Panc1 (cell line): ENCODE data around the gene PLCD4. TPM values are rescaled to one million over a fixed set of nuclear protein-coding genes. Genes with fewer than 3 reads are reported as not detected.
A peak's percentile ranks its signal among the peaks of the same experiment; 100 is the strongest.

Experiments
- ATAC-seq: fragments of 200-7000 bp; cut with Tn5 transposase; 2 replicates; pipeline ENCODE4 v1.9.1; 2020; ENCODE audit warnings: mild to moderate bottlenecking, moderate library complexity
- BruUV-seq: library from RNA; stranded (reverse); fragments of 400-500 nt; replicated peaks from 2 replicates; lab custom pipeline; 2021; lab: Mats Ljungman, UMichigan
- CTCF ChIA-PET: fragments of 300-600 bp; sonication (Branson Sonifier 250); formaldehyde crosslinking; loops from one replicate; lab custom pipeline; 2022; ENCODE audit warnings: antibody characterized with exemption; lab: Charles Lee
- POLR2A ChIA-PET: fragments of 300-600 bp; sonication (Branson Sonifier 250); formaldehyde crosslinking; loops from one replicate; lab custom pipeline; 2022; ENCODE audit warnings: antibody characterized with exemption; lab: Charles Lee
- DNase-seq: peaks from one replicate; pipeline ENCODE4 v3.0.0-alpha.2; 2010; ENCODE audit warnings: low read depth, low spot score
- H3K27ac ChIP-seq: 2 replicates; pipeline ENCODE4 v1.5.1; 2011; ENCODE audit warnings: mild to moderate bottlenecking, low read length, inconsistent platforms
- H3K27me3 ChIP-seq: fragments of 200-500 bp; sonication (Bioruptor generic); 2 replicates; pipeline ENCODE4 v1.6.0; 2014; ENCODE audit warnings: low read length, inconsistent platforms; ENCODE audit not compliant: control insufficient read depth, insufficient read depth
- H3K36me3 ChIP-seq: fragments of 200-500 bp; sonication (Bioruptor generic); 2 replicates; pipeline ENCODE4 v1.5.1; 2014; ENCODE audit warnings: inconsistent platforms, mild to moderate bottlenecking, low read length, moderate library complexity; ENCODE audit not compliant: control insufficient read depth, insufficient read depth
- H3K4me1 ChIP-seq: 2 replicates; pipeline ENCODE4 v1.5.1; 2011; ENCODE audit warnings: inconsistent platforms, mild to moderate bottlenecking, low read length, moderate library complexity; ENCODE audit not compliant: control insufficient read depth, insufficient read depth
- H3K4me3 ChIP-seq, 2 experiments: 2 replicates each; pipeline ENCODE4 v1.5.1; 2011 to 2012; ENCODE audit warnings: low read depth in 2 of 2, low read length in 2 of 2, mild to moderate bottlenecking in 2 of 2, inconsistent platforms in 1 of 2, moderate library complexity in 1 of 2
- H3K9me3 ChIP-seq: fragments of 200-500 bp; sonication (Bioruptor generic); 2 replicates; pipeline ENCODE4 v1.5.1; 2014; ENCODE audit warnings: low read depth, mild to moderate bottlenecking, inconsistent platforms, low read length, moderate library complexity; ENCODE audit not compliant: control insufficient read depth, insufficient read depth
- POLR2AphosphoS5 ChIP-seq: IDR thresholded peaks from 2 replicates; pipeline ENCODE4 v1.6.1; 2012; ENCODE audit warnings: mild to moderate bottlenecking, low read depth, low read length, moderate library complexity
- SIN3A ChIP-seq: IDR thresholded peaks from 2 replicates; pipeline ENCODE4 v1.6.1; 2012; ENCODE audit warnings: low read depth, mild to moderate bottlenecking, low read length, moderate library complexity, borderline replicate concordance; ENCODE audit not compliant: insufficient read depth
- TCF7L2 ChIP-seq: IDR thresholded peaks from 2 replicates; pipeline ENCODE4 v1.6.1; 2011; ENCODE audit warnings: mild to moderate bottlenecking, low read depth, low read length, inconsistent platforms
- in situ Hi-C: cut with HindIII; loops from 2 replicates; pipeline ENCODE4 v1.10.0; 2016; ENCODE audit warnings: low sequenced_read_pairs, low pct_unique_long_range_greater_than_20kb
- intact Hi-C: fragments of 100-400 bp; cut with micrococcal nuclease; formaldehyde crosslinking; loops from one replicate; pipeline ENCODE4 v1.10.0; 2022; ENCODE audit not compliant: unreplicated experiment
- total RNA-seq: library from RNA; stranded (reverse); gene quantifications from one replicate; pipeline ENCODE4 v1.2.1, GENCODE V29; 2021; ENCODE audit not compliant: unreplicated experiment
- TF ChIP-seq, protein P1 (sequence below): fragments of 450-650 bp; IDR thresholded peaks from 2 replicates; pipeline ENCODE4 v1.5.1; 2017; ENCODE audit warnings: mild to moderate bottlenecking
- TF ChIP-seq, protein P2 (sequence below), 2 experiments: IDR thresholded peaks; 2 replicates each; pipeline ENCODE4 v1.6.1; 2011 to 2012; ENCODE audit warnings: low read depth in 2 of 2, control low read depth in 1 of 2, low read length in 1 of 2, mild to moderate bottlenecking in 1 of 2, moderate library complexity in 1 of 2; ENCODE audit not compliant: insufficient read depth in 1 of 2

PLCD4 gene
- total RNA-seq, 1 experiment from 2014 or later: 12.9 TPM

DNA sequence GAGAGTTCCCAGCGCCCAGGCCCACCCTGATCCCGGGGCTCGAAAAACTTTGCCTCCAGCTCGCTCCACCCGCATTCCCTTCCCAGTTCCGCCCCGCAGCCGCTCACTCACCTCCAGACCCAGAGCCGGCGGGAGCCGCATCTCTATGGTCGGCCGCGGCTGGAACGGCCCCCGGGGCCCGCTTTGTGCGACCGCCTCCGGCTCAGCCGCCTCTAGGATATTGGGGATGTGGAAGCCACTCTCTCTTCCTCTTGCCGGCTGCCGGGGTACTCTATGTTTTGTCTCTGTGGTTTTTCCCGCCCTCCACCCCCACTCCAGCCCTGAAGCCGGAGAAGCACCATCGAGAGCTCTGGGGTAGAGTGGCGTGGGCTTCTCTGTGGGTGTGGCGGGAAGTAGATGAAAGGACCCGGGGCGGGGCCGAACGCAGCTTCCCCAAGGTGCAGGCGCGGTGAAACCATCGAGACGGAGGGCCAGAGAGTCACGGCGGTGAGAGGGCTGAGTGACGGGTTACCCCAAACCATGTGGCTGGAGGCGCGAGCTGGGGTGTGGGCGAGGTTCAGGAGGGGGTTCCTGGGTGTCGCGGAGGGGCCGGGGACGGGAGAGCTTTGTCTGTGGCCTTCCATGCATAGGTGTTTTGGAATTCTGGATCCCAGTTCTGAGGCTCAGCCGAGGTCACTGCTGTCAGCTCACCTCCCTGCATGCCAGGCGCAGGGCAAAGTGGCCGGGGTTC is 51.7 kb downstream of the PLCD4 start, which contains the start of the genes BCS1L and ZNF142:
BCS1L (plus strand) TSS at position 426 of the 730 bp plus-strand sequence. CDS start 1,305 bp downstream, outside the sequence.
ZNF142 (minus strand) TSS at position 366 of the 730 bp plus-strand sequence. CDS start 3,194 bp downstream, outside the sequence.
- Histone ChIP-seq H3K27me3 (no peaks in the 10 kb centered on the region), H3K9me3 (no peaks in the 10 kb centered on the region), H3K4me3 (peak within 1 kb of the TSS; percentile 67 to 85), H3K36me3 (peaks cover 15% of the 10 kb centered on the region), H3K27ac (peak within 1 kb of the TSS; percentile 89), H3K4me1 (peaks cover 12% of the 10 kb centered on the region)
- peak; percentile 97 for ATAC-seq
- CTCF ChIA-PET: interaction anchor here (0.6 to 1.8 kb wide), 9 partner anchors 12 to 239 kb away, joined by 3 to 16 read pairs (median 5); no protein-coding TSS in a partner anchor
- intact Hi-C loops: loop anchor here (2.0 kb wide), 1 partner anchor 187 kb away; no protein-coding TSS in a partner anchor
- TF ChIP-seq, protein P1, sequence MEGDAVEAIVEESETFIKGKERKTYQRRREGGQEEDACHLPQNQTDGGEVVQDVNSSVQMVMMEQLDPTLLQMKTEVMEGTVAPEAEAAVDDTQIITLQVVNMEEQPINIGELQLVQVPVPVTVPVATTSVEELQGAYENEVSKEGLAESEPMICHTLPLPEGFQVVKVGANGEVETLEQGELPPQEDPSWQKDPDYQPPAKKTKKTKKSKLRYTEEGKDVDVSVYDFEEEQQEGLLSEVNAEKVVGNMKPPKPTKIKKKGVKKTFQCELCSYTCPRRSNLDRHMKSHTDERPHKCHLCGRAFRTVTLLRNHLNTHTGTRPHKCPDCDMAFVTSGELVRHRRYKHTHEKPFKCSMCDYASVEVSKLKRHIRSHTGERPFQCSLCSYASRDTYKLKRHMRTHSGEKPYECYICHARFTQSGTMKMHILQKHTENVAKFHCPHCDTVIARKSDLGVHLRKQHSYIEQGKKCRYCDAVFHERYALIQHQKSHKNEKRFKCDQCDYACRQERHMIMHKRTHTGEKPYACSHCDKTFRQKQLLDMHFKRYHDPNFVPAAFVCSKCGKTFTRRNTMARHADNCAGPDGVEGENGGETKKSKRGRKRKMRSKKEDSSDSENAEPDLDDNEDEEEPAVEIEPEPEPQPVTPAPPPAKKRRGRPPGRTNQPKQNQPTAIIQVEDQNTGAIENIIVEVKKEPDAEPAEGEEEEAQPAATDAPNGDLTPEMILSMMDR: no peak
- TF ChIP-seq, protein P2, sequence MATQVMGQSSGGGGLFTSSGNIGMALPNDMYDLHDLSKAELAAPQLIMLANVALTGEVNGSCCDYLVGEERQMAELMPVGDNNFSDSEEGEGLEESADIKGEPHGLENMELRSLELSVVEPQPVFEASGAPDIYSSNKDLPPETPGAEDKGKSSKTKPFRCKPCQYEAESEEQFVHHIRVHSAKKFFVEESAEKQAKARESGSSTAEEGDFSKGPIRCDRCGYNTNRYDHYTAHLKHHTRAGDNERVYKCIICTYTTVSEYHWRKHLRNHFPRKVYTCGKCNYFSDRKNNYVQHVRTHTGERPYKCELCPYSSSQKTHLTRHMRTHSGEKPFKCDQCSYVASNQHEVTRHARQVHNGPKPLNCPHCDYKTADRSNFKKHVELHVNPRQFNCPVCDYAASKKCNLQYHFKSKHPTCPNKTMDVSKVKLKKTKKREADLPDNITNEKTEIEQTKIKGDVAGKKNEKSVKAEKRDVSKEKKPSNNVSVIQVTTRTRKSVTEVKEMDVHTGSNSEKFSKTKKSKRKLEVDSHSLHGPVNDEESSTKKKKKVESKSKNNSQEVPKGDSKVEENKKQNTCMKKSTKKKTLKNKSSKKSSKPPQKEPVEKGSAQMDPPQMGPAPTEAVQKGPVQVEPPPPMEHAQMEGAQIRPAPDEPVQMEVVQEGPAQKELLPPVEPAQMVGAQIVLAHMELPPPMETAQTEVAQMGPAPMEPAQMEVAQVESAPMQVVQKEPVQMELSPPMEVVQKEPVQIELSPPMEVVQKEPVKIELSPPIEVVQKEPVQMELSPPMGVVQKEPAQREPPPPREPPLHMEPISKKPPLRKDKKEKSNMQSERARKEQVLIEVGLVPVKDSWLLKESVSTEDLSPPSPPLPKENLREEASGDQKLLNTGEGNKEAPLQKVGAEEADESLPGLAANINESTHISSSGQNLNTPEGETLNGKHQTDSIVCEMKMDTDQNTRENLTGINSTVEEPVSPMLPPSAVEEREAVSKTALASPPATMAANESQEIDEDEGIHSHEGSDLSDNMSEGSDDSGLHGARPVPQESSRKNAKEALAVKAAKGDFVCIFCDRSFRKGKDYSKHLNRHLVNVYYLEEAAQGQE (IDR thresholded peaks at IDR 0.05; ENCODE audit: insufficient read depth in 1 of 2, low read depth in 2 of 2, low read length in 1 of 2): no peak
- TF ChIP-seq POLR2AphosphoS5 (peak; percentile 75), SIN3A (peak; percentile 90; the same call in 1 of the 2 replicates), TCF7L2 (peak; percentile 98)
- no TSS peak for BruUV-seq
- POLR2A ChIA-PET: interaction anchor here (0.6 to 0.9 kb wide), 4 partner anchors 12 to 188 kb away, joined by 3 to 18 read pairs (median 8); partner anchors contain the start of genes RNF25 and STK36
- in situ Hi-C loops: no loop called here
- DNase-seq: peak; percentile 60

DNA sequence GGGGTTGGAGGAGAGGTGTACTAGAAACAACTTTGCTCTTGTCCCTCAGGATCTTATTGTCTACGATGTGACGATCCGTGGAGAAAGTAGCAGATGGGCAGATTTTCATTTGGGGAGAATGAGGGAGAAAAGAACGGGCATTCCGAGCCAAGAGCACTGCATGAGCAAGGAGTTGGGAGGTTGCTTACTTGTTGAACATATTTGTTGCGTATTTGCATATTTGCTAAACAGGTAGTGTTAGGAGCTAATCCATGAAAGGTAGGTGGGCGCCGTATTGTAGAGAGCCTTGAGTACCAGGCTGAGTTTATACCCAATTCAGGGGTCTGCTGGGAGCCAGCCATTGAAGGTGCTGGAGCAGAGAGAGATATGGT is 52.3 kb downstream of the PLCD4 start:
- TSS peak; percentile 96 for BruUV-seq
- no peaks in the 10 kb centered on the region for H3K27me3 ChIP-seq
- peaks cover 12% of the 10 kb centered on the region for H3K4me1 ChIP-seq
- no peak for DNase-seq
- no peak for ATAC-seq
- peak overlapping the region; percentile 89 for H3K27ac ChIP-seq
- intact Hi-C loops (loop anchor here (2.0 kb wide), 1 partner anchor 187 kb away; no protein-coding TSS in a partner anchor), in situ Hi-C loops (no loop called here)
- peak overlapping the region; percentile 67 to 85 for H3K4me3 ChIP-seq
- no peaks in the 10 kb centered on the region for H3K9me3 ChIP-seq
- H3K36me3 ChIP-seq: peaks cover 15% of the 10 kb centered on the region
- CTCF ChIA-PET: interaction anchor here (0.6 to 1.8 kb wide), 8 partner anchors 12 to 238 kb away, joined by 3 to 16 read pairs (median 6); no protein-coding TSS in a partner anchor
- POLR2A ChIA-PET: interaction anchor here (0.6 to 0.9 kb wide), 5 partner anchors 12 to 188 kb away, joined by 3 to 18 read pairs (median 3); partner anchors contain the start of genes RNF25 and STK36
- TF ChIP-seq POLR2AphosphoS5 (no peak), SIN3A (no peak), TCF7L2 (no peak)
- TF ChIP-seq, protein P2 (IDR thresholded peaks at IDR 0.05; ENCODE audit: insufficient read depth in 1 of 2, low read depth in 2 of 2, low read length in 1 of 2): no peak
- TF ChIP-seq, protein P1: no peak
